ENCODE measurements around the gene PTX4.
"Not testable (repeated sequence)": the region's sequence is repeated elsewhere in the genome, so short reads cannot be mapped to it uniquely, and the experiment has no call there.

The PTX4 gene

GRCh38 chr16:1446296-1447080 lies 42.3 kb downstream of the PTX4 start:
- no peak for FAIRE-seq
- no peak for DNase-seq (ENCODE audit: low spot score)

- DNase-seq (ENCODE audit: low spot score), result no peak
- FAIRE-seq, result no peak
Measured at GRCh38 chr16:1445518-1446203, 43.1 kb downstream of the PTX4 start.

DNA sequence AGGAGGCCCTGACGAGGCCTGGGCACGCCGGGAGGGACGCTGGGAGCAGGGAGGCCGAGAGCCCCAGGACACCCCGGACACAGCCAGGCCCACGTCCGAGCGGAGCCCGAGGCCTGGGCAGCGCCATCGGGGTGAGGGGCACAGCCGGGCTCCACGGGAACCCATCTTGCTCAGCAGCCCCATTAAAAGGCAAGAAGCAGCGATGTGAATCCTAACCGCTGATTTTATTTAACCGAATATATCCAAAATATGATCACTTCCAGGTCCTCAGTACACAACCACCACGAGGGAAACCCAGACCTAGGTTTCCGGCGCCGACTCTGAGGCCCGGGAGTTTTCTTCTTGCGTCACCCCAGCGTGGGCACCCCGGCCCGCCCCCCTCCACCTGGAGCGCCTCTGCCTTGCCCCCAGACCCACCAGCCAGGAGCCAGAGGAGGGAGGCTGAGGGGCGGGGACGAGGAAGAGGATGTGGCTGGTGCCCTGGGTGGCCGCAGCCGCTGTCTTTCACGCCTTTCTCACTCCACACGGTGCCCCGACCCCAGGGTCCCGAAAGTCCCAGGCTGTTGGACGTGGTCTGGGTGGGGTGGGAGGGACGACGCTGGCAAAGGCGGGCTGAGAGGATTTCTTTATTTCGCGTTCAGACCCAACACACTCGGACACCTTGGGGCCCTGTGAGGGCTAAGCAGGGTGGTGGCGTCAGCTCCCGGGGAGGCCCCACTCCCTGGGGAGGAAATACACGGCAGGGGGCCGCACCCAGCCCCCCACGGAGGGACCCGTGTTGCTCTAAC lies 43.8 kb downstream of the PTX4 start:
- no peak for FAIRE-seq

DNA sequence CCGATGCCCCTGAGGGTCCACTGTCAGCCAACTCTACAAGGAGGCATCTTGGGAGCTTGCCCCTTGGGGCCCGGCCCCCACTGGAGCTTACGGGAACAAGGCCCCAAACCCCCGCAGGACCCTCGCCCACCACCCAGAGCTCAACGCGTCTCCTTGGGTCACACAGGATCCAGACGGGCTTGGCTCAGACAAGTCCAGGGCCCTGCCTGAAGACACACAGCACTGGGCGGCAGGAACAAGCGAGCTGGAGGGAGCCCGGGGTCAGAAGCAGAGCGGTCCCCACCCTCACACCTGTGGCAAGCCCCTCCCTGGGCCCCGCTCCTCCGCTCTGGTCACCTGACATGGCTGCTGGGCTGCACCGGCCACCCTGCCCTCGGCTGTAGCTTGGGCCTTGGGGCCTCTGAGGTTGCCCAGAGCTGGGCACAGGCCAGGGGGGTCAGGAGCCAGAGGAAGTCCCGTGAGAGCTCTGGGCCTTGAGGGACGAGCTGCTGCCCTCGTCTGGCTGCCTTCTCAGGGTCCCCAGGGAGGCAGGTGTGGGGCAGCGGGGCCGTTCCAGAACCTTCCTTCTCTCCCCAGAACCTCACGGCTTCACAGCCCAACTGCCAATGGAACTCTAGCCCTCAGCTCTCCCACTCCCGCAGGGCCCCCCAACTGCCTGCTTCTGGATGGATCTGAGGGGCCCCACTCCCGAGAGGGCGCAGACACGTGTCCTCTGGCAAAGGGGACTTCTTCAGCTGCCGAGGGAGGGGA lies 44.6 kb downstream of the PTX4 start, which contains the start of gene CCDC154:
Gene CCDC154, minus strand, starts transcription at position 577 of the 750 bp plus-strand sequence. Its CDS starts 234 bp downstream, at position 343.
- no peak for FAIRE-seq
- no peak for DNase-seq (ENCODE audit: low spot score)

More for the DNA sequence above, 43.8 kb downstream of the PTX4 start:
- no peak for DNase-seq (ENCODE audit: low spot score)

- FAIRE-seq, result no peak
Measured at GRCh38 chr16:1443403-1443973, 45.3 kb downstream of the PTX4 start.

GRCh38 chr16:1442697-1443096 lies 46.0 kb downstream of the PTX4 start:
- DNase-seq (ENCODE audit: low spot score) (no peak), FAIRE-seq (no peak)

More at GRCh38 chr16:1443403-1443973, 45.3 kb downstream of the PTX4 start:
- no peak for DNase-seq (ENCODE audit: low spot score)

- DNase-seq (ENCODE audit: low spot score) (no peak), FAIRE-seq (no peak)
Measured at GRCh38 chr16:1441391-1441829, 47.3 kb downstream of the PTX4 start.

GRCh38 chr16:1439699-1440074 lies 49.1 kb downstream of the PTX4 start:
- not testable (repeated sequence) for FAIRE-seq; DNase-seq (ENCODE audit: low spot score)

DNA sequence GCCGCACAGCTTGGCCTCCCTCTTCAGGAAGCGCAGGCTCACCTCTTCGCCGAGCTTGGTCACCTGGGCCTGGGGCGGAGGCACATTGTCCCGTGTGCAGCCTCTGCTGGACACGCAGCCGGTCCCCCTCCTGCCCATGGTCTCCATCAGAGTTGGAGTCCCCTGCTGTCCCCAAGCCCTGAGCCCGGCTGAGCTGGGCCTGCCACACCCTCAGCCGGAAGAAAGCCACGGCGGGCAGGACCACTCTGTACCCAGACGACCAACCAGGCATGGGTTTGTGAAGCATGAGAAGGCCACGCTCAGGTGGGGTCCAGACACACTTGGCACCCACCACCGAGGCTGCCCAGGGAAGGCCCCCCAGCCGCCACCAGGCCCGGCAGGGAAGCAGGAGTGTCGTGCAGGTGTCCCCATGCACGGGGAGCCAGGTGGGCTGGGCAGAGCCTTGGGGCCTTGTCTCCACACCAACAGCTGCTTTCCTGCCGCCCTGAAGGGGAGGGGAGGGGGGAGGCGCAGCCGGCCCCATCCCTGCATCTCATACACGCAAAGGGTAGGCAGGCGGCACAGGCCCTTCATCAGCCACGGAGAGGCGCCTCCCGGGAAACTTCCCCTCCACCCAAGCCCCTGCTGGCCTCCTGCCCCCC lies 49.6 kb downstream of the PTX4 start:
- DNase-seq (ENCODE audit: low spot score) (no peak), FAIRE-seq (no peak)

DNA sequence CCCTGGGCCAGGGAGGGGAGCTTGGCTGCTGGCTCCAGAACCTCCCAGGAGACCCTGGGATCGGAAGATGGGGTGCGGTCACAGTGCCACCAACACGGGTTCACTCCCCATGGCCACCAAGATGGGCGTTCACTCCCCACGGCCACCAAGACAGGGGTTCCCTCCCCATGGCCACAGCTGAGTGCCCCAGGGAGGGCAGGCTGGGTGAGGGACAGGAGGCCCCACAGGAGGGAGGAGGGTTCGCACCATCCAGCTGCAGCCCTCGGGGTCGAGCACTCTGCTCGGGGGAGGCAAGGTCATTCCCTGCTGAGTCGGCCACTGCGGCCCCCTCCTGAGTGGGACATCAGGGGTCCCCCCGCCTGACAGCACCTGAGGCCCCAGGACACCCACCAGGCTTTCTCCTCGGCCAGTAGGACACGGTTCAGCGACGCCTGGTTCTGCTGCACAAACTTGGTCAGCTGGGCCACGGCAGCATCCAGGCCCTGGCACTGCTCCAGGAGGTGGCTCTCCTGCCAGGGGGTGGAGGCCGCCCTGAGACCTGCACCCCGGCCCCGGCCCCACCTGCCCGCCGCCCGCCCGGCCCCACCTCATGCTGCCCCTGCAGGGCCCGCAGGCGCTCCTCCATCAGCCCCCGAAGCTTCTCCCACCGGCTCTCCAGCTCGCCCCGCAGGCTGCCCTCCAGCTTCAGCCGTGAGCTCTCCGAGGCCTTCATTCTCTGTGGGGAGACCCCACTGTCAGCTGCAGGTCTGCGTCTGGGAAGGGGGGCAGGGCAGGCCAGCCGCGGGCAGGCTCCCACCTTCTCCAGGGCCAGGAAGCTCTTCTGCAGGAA lies 50.3 kb downstream of the PTX4 start:
- FAIRE-seq (no peak), DNase-seq (ENCODE audit: low spot score) (no peak)

DNA sequence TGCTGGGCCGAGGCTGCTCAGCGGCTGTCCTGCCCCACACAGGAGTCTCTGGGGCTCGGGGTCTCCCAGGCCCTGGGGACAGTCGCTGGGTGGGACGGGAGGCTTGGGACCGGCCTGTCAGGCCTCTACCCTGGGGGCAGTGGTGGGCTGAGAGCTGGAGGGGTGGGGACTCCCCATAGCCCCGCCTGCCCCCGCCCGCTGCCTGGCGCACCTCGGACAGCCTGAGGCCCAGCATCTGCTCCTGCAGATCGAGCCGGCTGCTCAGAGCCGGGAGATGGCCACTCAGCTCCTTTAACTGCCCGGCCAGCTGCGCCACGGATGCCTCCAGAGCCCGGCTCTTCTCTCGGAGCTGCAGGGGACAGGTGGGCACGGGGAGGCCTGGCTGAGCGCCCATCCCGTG lies 51.1 kb downstream of the PTX4 start:
- no peak for FAIRE-seq

GRCh38 chr16:1436731-1437355 lies 51.9 kb downstream of the PTX4 start:
- FAIRE-seq (no peak), DNase-seq (ENCODE audit: low spot score) (no peak)

More for the DNA sequence above, 51.1 kb downstream of the PTX4 start:
- DNase-seq (ENCODE audit: low spot score), result no peak

- FAIRE-seq (no peak), DNase-seq (ENCODE audit: low spot score) (no peak)
Measured at GRCh38 chr16:1435921-1436697, 52.6 kb downstream of the PTX4 start.

Data from RCC 7860 (cell line).